A549 (cell line): Measurements from ENCODE around the gene ARHGAP12.

Experiments used
- CTCF ChIP-seq: fragments of >200 bp; sonication (Bioruptor Twin); formaldehyde crosslinking; IDR thresholded peaks from 3 replicates; pipeline ENCODE4 v1.5.1; 2016
- JUNB ChIP-seq: fragments of >200 bp; sonication (Bioruptor Twin); formaldehyde crosslinking; IDR thresholded peaks from 2 replicates; pipeline ENCODE4 v1.6.1; 2016
- POLR2A ChIP-seq: IDR thresholded peaks from 2 replicates; pipeline ENCODE4 v1.6.1; 2012; ENCODE audit warnings: mild to moderate bottlenecking, low read length

GRCh38 chr10:31803606-31804351 lies 124.9 kb downstream of the ARHGAP12 start:
- no peak for TF ChIP-seq JUNB
- TF ChIP-seq POLR2A: no peak
- TF ChIP-seq CTCF: no peak
